Panc1 (cell line): Measurements from ENCODE around the gene C1QA. TPM values are rescaled to one million over a fixed set of nuclear protein-coding genes. Genes with fewer than 3 reads are reported as not detected.

ENCODE experiments used
- ATAC-seq: fragments of 200-7000 bp; cut with Tn5 transposase; 2 replicates; pipeline ENCODE4 v1.9.1; 2020; ENCODE audit warnings: mild to moderate bottlenecking, moderate library complexity
- BruUV-seq: library from RNA; stranded (reverse); fragments of 400-500 nt; replicated peaks from 2 replicates; lab custom pipeline; 2021; lab: Mats Ljungman, UMichigan
- CTCF ChIA-PET: fragments of 300-600 bp; sonication (Branson Sonifier 250); formaldehyde crosslinking; loops from one replicate; lab custom pipeline; 2022; ENCODE audit warnings: antibody characterized with exemption; lab: Charles Lee
- POLR2A ChIA-PET: fragments of 300-600 bp; sonication (Branson Sonifier 250); formaldehyde crosslinking; loops from one replicate; lab custom pipeline; 2022; ENCODE audit warnings: antibody characterized with exemption; lab: Charles Lee
- DNase-seq: peaks from one replicate; pipeline ENCODE4 v3.0.0-alpha.2; 2010; ENCODE audit warnings: low read depth, low spot score
- H3K27ac ChIP-seq: 2 replicates; pipeline ENCODE4 v1.5.1; 2011; ENCODE audit warnings: mild to moderate bottlenecking, low read length, inconsistent platforms
- H3K27me3 ChIP-seq: fragments of 200-500 bp; sonication (Bioruptor generic); 2 replicates; pipeline ENCODE4 v1.6.0; 2014; ENCODE audit warnings: low read length, inconsistent platforms; ENCODE audit not compliant: control insufficient read depth, insufficient read depth
- H3K36me3 ChIP-seq: fragments of 200-500 bp; sonication (Bioruptor generic); 2 replicates; pipeline ENCODE4 v1.5.1; 2014; ENCODE audit warnings: inconsistent platforms, mild to moderate bottlenecking, low read length, moderate library complexity; ENCODE audit not compliant: control insufficient read depth, insufficient read depth
- H3K4me1 ChIP-seq: 2 replicates; pipeline ENCODE4 v1.5.1; 2011; ENCODE audit warnings: inconsistent platforms, mild to moderate bottlenecking, low read length, moderate library complexity; ENCODE audit not compliant: control insufficient read depth, insufficient read depth
- H3K4me3 ChIP-seq, 2 experiments: 2 replicates each; pipeline ENCODE4 v1.5.1; 2011 to 2012; ENCODE audit warnings: low read depth in 2 of 2, low read length in 2 of 2, mild to moderate bottlenecking in 2 of 2, inconsistent platforms in 1 of 2, moderate library complexity in 1 of 2
- H3K9me3 ChIP-seq: fragments of 200-500 bp; sonication (Bioruptor generic); 2 replicates; pipeline ENCODE4 v1.5.1; 2014; ENCODE audit warnings: low read depth, mild to moderate bottlenecking, inconsistent platforms, low read length, moderate library complexity; ENCODE audit not compliant: control insufficient read depth, insufficient read depth
- CTCF ChIP-seq: fragments of 450-650 bp; IDR thresholded peaks from 2 replicates; pipeline ENCODE4 v1.5.1; 2017; ENCODE audit warnings: mild to moderate bottlenecking
- POLR2AphosphoS5 ChIP-seq: IDR thresholded peaks from 2 replicates; pipeline ENCODE4 v1.6.1; 2012; ENCODE audit warnings: mild to moderate bottlenecking, low read depth, low read length, moderate library complexity
- SIN3A ChIP-seq: IDR thresholded peaks from 2 replicates; pipeline ENCODE4 v1.6.1; 2012; ENCODE audit warnings: low read depth, mild to moderate bottlenecking, low read length, moderate library complexity, borderline replicate concordance; ENCODE audit not compliant: insufficient read depth
- TCF7L2 ChIP-seq: IDR thresholded peaks from 2 replicates; pipeline ENCODE4 v1.6.1; 2011; ENCODE audit warnings: mild to moderate bottlenecking, low read depth, low read length, inconsistent platforms
- in situ Hi-C: cut with HindIII; loops from 2 replicates; pipeline ENCODE4 v1.10.0; 2016; ENCODE audit warnings: low sequenced_read_pairs, low pct_unique_long_range_greater_than_20kb
- intact Hi-C: fragments of 100-400 bp; cut with micrococcal nuclease; formaldehyde crosslinking; loops from one replicate; pipeline ENCODE4 v1.10.0; 2022; ENCODE audit not compliant: unreplicated experiment
- total RNA-seq: library from RNA; stranded (reverse); gene quantifications from one replicate; pipeline ENCODE4 v1.2.1, GENCODE V29; 2021; ENCODE audit not compliant: unreplicated experiment
- TF ChIP-seq, protein P1 (sequence below), 2 experiments: IDR thresholded peaks; 2 replicates each; pipeline ENCODE4 v1.6.1; 2011 to 2012; ENCODE audit warnings: low read depth in 2 of 2, control low read depth in 1 of 2, low read length in 1 of 2, mild to moderate bottlenecking in 1 of 2, moderate library complexity in 1 of 2; ENCODE audit not compliant: insufficient read depth in 1 of 2

Gene C1QA
- total RNA-seq, 1 experiment from 2014 or later: 0.41 TPM

DNA sequence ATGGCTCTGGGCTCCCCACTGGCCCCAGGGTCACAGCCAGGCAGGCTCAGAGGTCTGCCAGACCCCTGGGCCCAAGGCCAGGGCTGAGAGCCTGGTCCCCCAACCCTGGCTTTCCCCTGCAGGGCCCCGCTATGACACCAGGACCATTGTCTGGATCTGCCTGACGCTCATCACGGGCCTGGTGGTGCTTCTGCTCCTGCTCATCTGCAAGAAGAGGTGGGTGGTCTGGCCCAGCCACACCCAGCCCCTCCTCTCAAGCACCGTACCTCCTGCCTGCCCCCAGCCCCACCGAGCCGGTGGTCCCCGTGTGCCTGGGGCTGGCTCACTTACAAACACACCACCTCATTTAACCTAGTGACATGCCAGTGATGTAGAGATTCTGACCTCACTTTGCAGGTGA lies 41.3 kb upstream of the C1QA start:
- no peak overlapping the region for H3K27ac ChIP-seq
- BruUV-seq: no TSS peak
- CTCF ChIA-PET: no interaction called here
- no peak for TF ChIP-seq TCF7L2
- TF ChIP-seq, protein P1, sequence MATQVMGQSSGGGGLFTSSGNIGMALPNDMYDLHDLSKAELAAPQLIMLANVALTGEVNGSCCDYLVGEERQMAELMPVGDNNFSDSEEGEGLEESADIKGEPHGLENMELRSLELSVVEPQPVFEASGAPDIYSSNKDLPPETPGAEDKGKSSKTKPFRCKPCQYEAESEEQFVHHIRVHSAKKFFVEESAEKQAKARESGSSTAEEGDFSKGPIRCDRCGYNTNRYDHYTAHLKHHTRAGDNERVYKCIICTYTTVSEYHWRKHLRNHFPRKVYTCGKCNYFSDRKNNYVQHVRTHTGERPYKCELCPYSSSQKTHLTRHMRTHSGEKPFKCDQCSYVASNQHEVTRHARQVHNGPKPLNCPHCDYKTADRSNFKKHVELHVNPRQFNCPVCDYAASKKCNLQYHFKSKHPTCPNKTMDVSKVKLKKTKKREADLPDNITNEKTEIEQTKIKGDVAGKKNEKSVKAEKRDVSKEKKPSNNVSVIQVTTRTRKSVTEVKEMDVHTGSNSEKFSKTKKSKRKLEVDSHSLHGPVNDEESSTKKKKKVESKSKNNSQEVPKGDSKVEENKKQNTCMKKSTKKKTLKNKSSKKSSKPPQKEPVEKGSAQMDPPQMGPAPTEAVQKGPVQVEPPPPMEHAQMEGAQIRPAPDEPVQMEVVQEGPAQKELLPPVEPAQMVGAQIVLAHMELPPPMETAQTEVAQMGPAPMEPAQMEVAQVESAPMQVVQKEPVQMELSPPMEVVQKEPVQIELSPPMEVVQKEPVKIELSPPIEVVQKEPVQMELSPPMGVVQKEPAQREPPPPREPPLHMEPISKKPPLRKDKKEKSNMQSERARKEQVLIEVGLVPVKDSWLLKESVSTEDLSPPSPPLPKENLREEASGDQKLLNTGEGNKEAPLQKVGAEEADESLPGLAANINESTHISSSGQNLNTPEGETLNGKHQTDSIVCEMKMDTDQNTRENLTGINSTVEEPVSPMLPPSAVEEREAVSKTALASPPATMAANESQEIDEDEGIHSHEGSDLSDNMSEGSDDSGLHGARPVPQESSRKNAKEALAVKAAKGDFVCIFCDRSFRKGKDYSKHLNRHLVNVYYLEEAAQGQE (IDR thresholded peaks at IDR 0.05; ENCODE audit: insufficient read depth in 1 of 2, low read depth in 2 of 2, low read length in 1 of 2): no peak
- TF ChIP-seq SIN3A: no peak
- TF ChIP-seq POLR2AphosphoS5: no peak
- TF ChIP-seq CTCF: no peak
- no peaks in the 10 kb centered on the region for H3K4me1 ChIP-seq
- DNase-seq (no peak), ATAC-seq (no peak)
- intact Hi-C loops (no loop called here), in situ Hi-C loops (no loop called here)
- no peaks in the 10 kb centered on the region; the same call in 1 of the 2 replicates for H3K27me3 ChIP-seq
- POLR2A ChIA-PET: no interaction called here
- no peak overlapping the region for H3K4me3 ChIP-seq
- no peaks in the 10 kb centered on the region for H3K9me3 ChIP-seq
- H3K36me3 ChIP-seq: no peaks in the 10 kb centered on the region

DNA sequence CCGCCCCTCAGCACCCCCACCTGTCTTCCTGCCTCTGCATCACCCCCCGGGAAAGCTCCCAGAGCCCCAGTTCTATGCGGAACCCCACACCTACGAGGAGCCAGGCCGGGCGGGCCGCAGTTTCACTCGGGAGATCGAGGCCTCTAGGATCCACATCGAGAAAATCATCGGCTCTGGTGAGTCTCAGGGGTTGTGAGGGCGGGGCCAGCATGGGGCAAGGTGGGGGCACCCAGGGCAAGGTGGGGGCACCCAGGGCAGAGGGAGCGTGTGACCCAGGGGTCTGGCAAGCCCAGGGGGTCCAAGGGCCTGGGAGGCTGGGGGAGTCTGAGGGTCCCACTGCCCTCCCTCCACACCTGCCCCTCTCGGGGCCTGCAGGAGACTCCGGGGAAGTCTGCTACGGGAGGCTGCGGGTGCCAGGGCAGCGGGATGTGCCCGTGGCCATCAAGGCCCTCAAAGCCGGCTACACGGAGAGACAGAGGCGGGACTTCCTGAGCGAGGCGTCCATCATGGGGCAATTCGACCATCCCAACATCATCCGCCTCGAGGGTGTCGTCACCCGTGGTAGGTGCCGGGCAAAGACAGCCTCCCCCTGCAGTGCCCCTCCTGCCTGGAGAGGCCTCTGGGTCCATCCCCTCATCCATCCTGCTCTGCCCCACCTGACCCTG lies 39.0 kb upstream of the C1QA start:
- ATAC-seq (no peak), DNase-seq (no peak)
- ChIA-PET CTCF (no interaction called here), POLR2A (no interaction called here)
- H3K27me3 ChIP-seq: no peaks in the 10 kb centered on the region; the same call in 1 of the 2 replicates
- H3K9me3 ChIP-seq: no peaks in the 10 kb centered on the region
- no peak overlapping the region for H3K27ac ChIP-seq
- no peaks in the 10 kb centered on the region for H3K4me1 ChIP-seq
- no peak overlapping the region for H3K4me3 ChIP-seq
- in situ Hi-C loops: no loop called here
- intact Hi-C loops: no loop called here
- H3K36me3 ChIP-seq: no peaks in the 10 kb centered on the region
- no TSS peak for BruUV-seq
- TF ChIP-seq, protein P1 (IDR thresholded peaks at IDR 0.05; ENCODE audit: insufficient read depth in 1 of 2, low read depth in 2 of 2, low read length in 1 of 2): no peak
- TF ChIP-seq TCF7L2 (no peak), SIN3A (no peak), CTCF (no peak), POLR2AphosphoS5 (no peak)
